ENCODE measurements around the gene THSD4. TPM values are rescaled to one million over a fixed set of nuclear protein-coding genes. Genes with fewer than 3 reads are reported as not detected.

THSD4 gene
- total RNA-seq, 1 experiment from 2014 or later = 65.4 TPM

DNA sequence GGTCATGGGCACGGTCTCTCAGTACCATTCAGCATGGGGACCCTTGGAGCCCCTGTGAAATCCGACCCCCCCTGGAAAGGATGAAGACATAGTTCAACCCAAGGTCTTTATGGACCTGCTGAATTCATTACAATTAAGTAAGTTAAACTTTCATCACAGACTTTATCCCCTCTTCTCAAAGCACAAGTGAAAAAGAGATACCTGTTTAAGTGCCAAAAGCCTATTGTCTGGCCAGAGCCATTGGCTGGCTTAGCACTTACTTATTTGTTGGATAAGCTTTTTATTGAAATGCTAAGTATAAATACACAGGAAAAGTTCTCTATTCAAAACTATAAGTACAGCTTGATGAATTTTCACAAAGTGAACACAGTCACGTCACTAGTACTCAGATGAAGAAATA lies 566.7 kb downstream of the THSD4 start:
- ChIA-PET CTCF (no interaction called here), POLR2A (no interaction called here)
- in situ Hi-C loops (cut with HindIII; ENCODE audit: low pct_unique_long_range_greater_than_20kb, low sequenced_read_pairs) = no loop called here
- DNase-seq (ENCODE audit: low read depth, low spot score) (no peak), ATAC-seq (no peak)
- Histone ChIP-seq H3K27me3 (ENCODE audit: control insufficient read depth, insufficient read depth, low read length) (no peaks in the 10 kb centered on the region), H3K4me1 (ENCODE audit: control insufficient read depth, insufficient read depth, low read length) (no peaks in the 10 kb centered on the region; the same call in 1 of the 2 replicates), H3K27ac (ENCODE audit: low read length) (no peak overlapping the region), H3K36me3 (ENCODE audit: control insufficient read depth, insufficient read depth, low read length) (no peaks in the 10 kb centered on the region), H3K4me3 (ENCODE audit: low read depth in 2 of 2, low read length in 2 of 2) (no peak overlapping the region), H3K9me3 (ENCODE audit: control insufficient read depth, insufficient read depth, low read depth, low read length) (no peaks in the 10 kb centered on the region)
- TF ChIP-seq, protein P1, sequence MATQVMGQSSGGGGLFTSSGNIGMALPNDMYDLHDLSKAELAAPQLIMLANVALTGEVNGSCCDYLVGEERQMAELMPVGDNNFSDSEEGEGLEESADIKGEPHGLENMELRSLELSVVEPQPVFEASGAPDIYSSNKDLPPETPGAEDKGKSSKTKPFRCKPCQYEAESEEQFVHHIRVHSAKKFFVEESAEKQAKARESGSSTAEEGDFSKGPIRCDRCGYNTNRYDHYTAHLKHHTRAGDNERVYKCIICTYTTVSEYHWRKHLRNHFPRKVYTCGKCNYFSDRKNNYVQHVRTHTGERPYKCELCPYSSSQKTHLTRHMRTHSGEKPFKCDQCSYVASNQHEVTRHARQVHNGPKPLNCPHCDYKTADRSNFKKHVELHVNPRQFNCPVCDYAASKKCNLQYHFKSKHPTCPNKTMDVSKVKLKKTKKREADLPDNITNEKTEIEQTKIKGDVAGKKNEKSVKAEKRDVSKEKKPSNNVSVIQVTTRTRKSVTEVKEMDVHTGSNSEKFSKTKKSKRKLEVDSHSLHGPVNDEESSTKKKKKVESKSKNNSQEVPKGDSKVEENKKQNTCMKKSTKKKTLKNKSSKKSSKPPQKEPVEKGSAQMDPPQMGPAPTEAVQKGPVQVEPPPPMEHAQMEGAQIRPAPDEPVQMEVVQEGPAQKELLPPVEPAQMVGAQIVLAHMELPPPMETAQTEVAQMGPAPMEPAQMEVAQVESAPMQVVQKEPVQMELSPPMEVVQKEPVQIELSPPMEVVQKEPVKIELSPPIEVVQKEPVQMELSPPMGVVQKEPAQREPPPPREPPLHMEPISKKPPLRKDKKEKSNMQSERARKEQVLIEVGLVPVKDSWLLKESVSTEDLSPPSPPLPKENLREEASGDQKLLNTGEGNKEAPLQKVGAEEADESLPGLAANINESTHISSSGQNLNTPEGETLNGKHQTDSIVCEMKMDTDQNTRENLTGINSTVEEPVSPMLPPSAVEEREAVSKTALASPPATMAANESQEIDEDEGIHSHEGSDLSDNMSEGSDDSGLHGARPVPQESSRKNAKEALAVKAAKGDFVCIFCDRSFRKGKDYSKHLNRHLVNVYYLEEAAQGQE (IDR thresholded peaks at IDR 0.05; ENCODE audit: insufficient read depth in 1 of 2, low read depth in 2 of 2, low read length in 1 of 2) = no peak
- TF ChIP-seq TCF7L2 (IDR thresholded peaks at IDR 0.05; ENCODE audit: low read depth, low read length) (no peak), POLR2AphosphoS5 (IDR thresholded peaks at IDR 0.05; ENCODE audit: low read depth, low read length) (no peak), SIN3A (IDR thresholded peaks at IDR 0.05; ENCODE audit: borderline replicate concordance, insufficient read depth, low read depth, low read length) (no peak)
- TF ChIP-seq, protein P2, sequence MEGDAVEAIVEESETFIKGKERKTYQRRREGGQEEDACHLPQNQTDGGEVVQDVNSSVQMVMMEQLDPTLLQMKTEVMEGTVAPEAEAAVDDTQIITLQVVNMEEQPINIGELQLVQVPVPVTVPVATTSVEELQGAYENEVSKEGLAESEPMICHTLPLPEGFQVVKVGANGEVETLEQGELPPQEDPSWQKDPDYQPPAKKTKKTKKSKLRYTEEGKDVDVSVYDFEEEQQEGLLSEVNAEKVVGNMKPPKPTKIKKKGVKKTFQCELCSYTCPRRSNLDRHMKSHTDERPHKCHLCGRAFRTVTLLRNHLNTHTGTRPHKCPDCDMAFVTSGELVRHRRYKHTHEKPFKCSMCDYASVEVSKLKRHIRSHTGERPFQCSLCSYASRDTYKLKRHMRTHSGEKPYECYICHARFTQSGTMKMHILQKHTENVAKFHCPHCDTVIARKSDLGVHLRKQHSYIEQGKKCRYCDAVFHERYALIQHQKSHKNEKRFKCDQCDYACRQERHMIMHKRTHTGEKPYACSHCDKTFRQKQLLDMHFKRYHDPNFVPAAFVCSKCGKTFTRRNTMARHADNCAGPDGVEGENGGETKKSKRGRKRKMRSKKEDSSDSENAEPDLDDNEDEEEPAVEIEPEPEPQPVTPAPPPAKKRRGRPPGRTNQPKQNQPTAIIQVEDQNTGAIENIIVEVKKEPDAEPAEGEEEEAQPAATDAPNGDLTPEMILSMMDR (IDR thresholded peaks at IDR 0.05) = no peak
- intact Hi-C loops (cut with micrococcal nuclease; ENCODE audit: unreplicated experiment) = no loop called here
- no TSS peak for BruUV-seq (replicated peaks)

GRCh38 chr15:71683411-71684274 lies 568.4 kb downstream of the THSD4 start:
- no peaks in the 10 kb centered on the region; the same call in 1 of the 2 replicates for H3K4me1 ChIP-seq (ENCODE audit: control insufficient read depth, insufficient read depth, low read length)
- TF ChIP-seq, protein P1 (IDR thresholded peaks at IDR 0.05; ENCODE audit: insufficient read depth in 1 of 2, low read depth in 2 of 2, low read length in 1 of 2) = no peak
- no peak for TF ChIP-seq TCF7L2 (IDR thresholded peaks at IDR 0.05; ENCODE audit: low read depth, low read length)
- no peak for TF ChIP-seq POLR2AphosphoS5 (IDR thresholded peaks at IDR 0.05; ENCODE audit: low read depth, low read length)
- TF ChIP-seq, protein P2 (IDR thresholded peaks at IDR 0.05) = no peak
- TF ChIP-seq SIN3A (IDR thresholded peaks at IDR 0.05; ENCODE audit: borderline replicate concordance, insufficient read depth, low read depth, low read length) = no peak
- ATAC-seq = peak; percentile 60
- in situ Hi-C loops (cut with HindIII; ENCODE audit: low pct_unique_long_range_greater_than_20kb, low sequenced_read_pairs) = no loop called here
- ChIA-PET CTCF (no interaction called here), POLR2A (no interaction called here)
- no peaks in the 10 kb centered on the region for H3K9me3 ChIP-seq (ENCODE audit: control insufficient read depth, insufficient read depth, low read depth, low read length)
- H3K27me3 ChIP-seq (ENCODE audit: control insufficient read depth, insufficient read depth, low read length) = no peaks in the 10 kb centered on the region
- H3K36me3 ChIP-seq (ENCODE audit: control insufficient read depth, insufficient read depth, low read length) = no peaks in the 10 kb centered on the region
- no TSS peak for BruUV-seq (replicated peaks)
- H3K4me3 ChIP-seq (ENCODE audit: low read depth in 2 of 2, low read length in 2 of 2) = no peak overlapping the region
- no peak for DNase-seq (ENCODE audit: low read depth, low spot score)
- intact Hi-C loops (cut with micrococcal nuclease; ENCODE audit: unreplicated experiment) = no loop called here
- no peak overlapping the region for H3K27ac ChIP-seq (ENCODE audit: low read length)
